ENCODE data around the gene DNAAF6.
"Not testable (repeated sequence)": the region's sequence is repeated elsewhere in the genome, so short reads cannot be mapped to it uniquely, and the experiment has no call there.

- TF ChIP-seq POLR2A (IDR thresholded peaks at IDR 0.05; ENCODE audit: low read length); GATA1 (IDR thresholded peaks at IDR 0.05; ENCODE audit: low read depth, low read length): not testable (repeated sequence)
Measured at GRCh38 chrX:107198074-107198473, 8.3 kb upstream of the DNAAF6 start.

All from erythroblast (primary cell).